Measurements from ENCODE around the gene ZBTB39.
"Not testable (repeated sequence)": the region's sequence is repeated elsewhere in the genome, so short reads cannot be mapped to it uniquely, and the experiment has no call there.

The ZBTB39 gene

DNA sequence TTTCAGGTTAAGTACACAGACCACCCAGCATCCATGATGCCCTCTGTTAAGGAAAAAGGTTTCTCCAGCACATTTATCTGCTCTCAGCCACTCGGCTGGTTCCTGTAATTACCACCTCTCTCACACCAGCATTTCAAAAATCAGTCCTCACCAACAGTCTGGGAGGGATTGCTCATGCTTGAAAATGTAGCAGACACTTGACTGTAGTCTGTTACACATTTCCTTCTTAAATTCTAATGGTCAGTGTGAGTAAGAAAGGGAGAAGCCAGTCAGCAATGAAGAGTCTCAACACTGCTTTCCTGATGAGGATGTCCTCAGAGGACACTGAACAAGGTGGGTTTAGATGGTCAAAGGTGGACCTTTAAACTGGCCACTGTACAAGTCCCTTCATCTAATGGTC lies 6.0 kb downstream of the ZBTB39 start:
- DNase-seq (ENCODE audit: low spot score), result no peak

DNA sequence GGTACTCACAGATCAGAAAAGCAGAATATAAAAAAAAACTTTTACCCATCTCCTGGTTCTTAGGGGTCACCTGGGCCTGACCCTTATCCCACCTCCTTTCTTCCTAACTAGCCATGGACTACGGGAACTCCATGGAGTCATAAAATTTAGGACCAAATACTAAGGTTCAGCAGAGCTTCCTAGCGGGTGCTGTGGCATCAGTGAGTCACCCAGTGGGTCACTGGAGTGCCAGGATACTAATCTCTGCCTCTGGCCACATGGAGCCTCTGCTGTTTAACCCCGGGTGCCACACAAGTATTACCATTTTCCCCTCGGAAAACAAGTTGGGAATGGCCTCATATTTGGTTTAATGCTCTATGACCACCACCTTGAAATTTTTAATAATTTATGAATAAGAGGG lies 6.9 kb downstream of the ZBTB39 start:
- DNase-seq (ENCODE audit: low spot score), result no peak

DNA sequence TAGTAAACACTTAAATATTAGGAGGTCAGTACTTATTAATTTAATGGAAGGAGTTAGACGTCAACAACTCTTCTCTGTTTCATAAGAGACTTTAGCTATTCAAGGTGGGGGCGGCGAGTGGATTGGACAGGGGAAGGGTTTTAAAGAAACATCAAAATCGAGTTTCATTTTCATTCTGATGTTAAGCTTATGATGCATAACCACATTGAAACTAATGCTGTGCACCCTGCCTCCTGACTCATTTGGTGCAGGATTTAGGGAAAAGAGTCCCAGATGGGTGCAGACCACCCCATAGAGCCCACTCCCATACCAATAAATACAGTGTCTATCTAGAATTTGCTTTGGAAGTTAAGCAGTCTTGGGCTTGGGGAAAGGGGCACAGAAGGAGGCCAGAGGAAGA lies 7.4 kb downstream of the ZBTB39 start:
- no peak for DNase-seq (ENCODE audit: low spot score)

DNA sequence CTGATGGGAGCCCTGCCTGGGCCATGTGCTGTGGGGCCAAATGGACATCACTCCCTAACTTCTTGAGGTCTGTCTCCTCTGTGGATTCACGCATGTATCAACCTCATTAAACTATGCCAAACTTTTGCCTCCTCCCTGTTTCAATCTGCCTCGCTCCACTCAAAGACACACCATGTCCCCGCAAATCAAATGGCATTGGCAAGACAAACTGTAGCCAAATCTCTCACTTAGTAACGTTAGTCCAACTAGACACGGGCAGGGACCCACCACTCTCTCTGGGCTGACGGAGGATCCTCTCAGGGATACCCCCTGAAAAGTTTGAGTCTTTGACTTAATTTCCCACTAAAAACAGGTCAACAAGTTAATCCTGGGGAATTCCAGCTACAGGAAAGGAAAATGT lies 8.0 kb downstream of the ZBTB39 start:
- DNase-seq (ENCODE audit: low spot score), result no peak

- DNase-seq (ENCODE audit: low spot score), result no peak
Measured at GRCh38 chr12:56996793-56997545, 9.4 kb downstream of the ZBTB39 start.

DNA sequence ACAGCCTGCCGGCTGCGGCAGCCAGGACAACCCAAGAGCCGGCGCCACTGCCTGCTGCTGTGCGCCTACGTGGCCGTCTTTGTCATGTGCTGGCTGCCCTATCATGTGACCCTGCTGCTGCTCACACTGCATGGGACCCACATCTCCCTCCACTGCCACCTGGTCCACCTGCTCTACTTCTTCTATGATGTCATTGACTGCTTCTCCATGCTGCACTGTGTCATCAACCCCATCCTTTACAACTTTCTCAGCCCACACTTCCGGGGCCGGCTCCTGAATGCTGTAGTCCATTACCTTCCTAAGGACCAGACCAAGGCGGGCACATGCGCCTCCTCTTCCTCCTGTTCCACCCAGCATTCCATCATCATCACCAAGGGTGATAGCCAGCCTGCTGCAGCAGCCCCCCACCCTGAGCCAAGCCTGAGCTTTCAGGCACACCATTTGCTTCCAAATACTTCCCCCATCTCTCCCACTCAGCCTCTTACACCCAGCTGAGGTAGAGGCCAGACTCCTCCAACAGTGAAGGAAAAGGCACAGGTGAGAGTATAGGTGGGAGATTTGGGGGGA lies 10.3 kb downstream of the ZBTB39 start:
- DNase-seq (ENCODE audit: low spot score), result no peak

DNA sequence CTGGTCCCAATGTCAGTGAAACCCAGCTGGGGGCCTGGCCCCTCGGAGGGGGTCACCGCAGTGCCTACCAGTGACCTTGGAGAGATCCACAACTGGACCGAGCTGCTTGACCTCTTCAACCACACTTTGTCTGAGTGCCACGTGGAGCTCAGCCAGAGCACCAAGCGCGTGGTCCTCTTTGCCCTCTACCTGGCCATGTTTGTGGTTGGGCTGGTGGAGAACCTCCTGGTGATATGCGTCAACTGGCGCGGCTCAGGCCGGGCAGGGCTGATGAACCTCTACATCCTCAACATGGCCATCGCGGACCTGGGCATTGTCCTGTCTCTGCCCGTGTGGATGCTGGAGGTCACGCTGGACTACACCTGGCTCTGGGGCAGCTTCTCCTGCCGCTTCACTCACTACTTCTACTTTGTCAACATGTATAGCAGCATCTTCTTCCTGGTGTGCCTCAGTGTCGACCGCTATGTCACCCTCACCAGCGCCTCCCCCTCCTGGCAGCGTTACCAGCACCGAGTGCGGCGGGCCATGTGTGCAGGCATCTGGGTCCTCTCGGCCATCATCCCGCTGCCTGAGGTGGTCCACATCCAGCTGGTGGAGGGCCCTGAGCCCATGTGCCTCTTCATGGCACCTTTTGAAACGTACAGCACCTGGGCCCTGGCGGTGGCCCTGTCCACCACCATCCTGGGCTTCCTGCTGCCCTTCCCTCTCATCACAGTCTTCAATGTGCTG lies 11.0 kb downstream of the ZBTB39 start:
- no peak for DNase-seq (ENCODE audit: low spot score)

DNA sequence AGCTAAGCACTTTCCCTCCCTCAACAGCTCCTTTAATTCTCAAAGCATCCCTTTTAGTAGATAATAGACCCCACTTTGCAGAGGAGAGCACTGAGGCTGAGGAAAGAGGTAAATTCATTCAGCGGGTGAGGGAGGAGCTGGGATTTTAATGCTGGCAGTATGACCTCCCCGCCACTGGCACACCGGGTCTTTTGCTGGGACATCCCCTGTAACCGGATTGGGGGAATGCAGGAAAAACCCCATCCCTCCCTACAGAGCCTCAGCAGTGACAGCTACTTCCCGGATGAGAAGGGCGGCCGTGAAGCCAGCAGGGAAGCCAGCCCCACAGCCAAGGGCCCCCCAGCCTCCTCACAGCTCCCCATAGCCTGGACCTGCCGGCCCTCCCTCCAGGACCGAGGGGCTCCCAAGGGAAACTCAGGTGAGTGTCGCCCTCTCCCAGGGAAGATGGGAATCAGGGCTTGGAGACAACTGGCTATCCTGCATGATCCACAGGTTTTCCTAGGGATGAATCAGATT lies 12.1 kb downstream of the ZBTB39 start:
- DNase-seq (ENCODE audit: low spot score), result no peak

- no peak for DNase-seq (ENCODE audit: low spot score)
Measured at GRCh38 chr12:56993346-56993745, 13.0 kb downstream of the ZBTB39 start.

GRCh38 chr12:56991319-56992246 lies 14.8 kb downstream of the ZBTB39 start:
- DNase-seq (ENCODE audit: low spot score), result no peak

DNA sequence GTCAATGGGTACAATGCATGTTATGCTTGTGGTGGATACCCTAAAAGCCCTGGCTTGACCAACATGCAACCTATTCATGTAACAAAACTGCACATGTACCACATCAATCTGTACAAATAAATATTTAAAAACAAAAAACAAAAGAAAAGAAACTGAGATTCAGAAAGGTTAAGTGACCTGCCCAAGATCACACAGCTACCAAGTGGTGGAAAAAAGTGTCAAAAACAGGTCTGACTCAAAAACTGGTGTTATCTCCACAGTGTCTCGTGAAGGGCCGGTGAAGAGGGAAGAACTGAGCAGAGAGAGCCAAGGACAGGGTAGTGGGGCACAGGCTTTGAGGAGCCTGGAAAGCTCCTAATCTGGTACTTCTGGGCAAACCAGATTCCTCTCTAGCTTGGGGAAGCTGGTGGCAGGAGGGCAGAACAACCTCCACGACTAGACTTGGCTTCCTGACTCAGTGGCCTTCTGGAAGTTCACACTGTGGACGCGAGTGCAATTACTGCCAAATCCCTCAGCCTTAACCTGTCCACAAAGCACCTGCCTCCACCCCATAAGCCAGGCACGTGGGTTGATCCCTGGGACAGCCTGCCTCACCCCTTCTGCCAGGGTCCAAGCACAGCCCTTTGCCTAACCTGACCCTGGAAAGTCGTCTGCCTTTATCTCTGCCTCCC lies 15.6 kb downstream of the ZBTB39 start:
- no peak for DNase-seq (ENCODE audit: low spot score)

DNA sequence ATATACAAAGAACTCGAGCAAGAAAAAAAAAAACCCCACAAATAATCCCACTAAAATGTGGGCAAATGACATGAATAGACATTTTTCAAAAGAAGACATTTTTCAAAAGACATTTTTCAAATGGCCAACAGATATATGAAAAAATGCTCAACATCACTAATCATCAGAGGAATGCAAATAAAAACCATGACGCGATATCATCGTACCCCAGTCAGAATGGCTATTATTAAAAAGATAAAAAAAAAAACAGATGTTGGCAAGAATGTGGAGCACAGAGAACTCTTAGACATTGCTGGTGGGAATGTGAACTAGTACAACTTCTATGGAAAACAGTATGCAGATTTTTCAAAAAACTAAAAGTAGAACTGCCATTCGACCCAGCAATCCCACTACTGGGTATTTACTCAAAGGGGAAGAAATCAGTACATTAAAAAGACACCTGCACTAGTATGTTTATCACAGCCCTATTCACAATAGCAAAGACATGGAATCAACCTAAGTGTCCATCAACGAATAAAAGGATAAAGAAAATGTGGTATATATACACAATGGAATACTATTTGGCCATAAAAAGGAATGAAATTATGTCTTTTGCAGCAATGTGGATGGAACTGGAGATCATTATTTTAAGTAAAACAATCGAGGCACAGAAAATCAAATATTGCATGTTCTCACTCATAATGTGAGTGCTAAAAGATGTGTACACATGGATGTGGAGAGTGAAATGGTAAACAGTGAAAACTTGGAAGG lies 16.3 kb downstream of the ZBTB39 start:
- no peak for DNase-seq (ENCODE audit: low spot score)

DNA sequence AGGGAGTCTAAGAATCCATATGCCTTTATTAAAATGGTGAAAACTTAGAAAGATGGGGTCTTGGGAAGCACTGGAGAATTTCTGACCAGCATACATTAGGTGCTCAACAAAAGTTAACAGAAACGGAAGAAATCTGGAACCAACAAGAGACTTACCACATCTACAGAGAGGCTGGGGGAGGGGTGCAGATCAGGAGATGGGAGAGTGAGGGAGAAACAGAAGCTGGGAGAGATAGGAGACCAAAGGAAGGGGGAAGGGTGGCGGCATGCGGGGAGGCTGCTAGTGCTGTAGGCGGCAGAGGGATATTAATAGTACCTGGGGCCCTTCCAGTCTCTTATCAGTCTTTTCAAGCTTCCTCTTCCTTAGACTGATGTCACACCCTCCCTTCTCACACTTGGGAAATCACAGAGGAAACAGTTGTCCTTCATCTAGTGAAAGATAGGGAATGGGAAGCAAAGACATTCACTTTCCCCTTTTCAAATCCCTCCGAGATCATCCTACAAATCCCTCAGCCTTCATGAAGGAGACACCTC lies 18.1 kb downstream of the ZBTB39 start:
- no peak for DNase-seq (ENCODE audit: low spot score)

DNA sequence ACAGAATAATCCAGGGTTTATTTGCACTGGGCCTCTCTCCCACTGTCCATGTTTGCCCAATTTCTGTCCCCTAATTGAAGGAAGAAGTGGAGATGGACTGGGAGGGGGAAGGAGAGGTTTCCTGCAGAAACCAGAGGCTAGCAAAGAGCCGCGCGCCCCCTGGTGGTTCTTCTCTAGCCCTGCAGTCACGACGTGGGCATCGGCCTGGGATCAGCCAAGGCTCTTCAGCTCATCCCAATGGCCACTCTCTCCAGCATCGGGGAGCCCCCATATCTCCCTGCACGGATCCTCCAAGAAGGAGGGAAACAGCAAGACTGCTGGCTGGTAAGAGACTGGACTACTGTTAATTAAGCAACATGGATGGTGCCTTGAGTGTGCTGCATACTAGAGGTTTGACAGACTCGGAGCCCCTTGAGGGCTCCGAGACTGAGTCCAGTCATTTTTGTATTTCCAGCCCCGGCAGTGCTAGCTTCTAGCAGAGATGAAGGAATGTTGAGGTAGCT lies 18.7 kb downstream of the ZBTB39 start:
- peak; percentile 77 for DNase-seq (ENCODE audit: low spot score)

GRCh38 chr12:56987011-56987410 lies 19.3 kb downstream of the ZBTB39 start:
- no peak for DNase-seq (ENCODE audit: low spot score)

DNA sequence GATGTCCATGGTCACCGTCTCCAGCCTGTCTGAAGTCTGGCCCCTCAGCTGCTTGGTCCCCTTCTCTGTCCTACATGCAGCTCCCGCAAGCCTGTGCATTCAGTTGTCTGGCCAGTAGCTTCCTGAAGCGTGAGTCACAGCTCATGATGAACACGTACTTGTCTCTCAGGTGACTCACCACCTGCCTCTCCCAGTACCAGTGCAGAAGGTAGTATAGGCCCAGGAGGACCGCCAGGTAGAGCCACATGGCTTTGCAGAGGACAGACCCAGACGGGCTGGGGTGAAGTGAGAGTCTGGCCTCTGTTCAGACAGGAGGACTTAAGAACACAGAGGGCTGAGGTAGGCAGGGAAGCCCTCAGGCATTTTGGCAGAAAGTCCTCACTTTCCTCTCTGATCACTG lies 20.6 kb downstream of the ZBTB39 start:
- not testable (repeated sequence) for DNase-seq (ENCODE audit: low spot score)

- no peak for DNase-seq (ENCODE audit: low spot score)
Measured at GRCh38 chr12:56983386-56983785, 23.0 kb downstream of the ZBTB39 start.

DNA sequence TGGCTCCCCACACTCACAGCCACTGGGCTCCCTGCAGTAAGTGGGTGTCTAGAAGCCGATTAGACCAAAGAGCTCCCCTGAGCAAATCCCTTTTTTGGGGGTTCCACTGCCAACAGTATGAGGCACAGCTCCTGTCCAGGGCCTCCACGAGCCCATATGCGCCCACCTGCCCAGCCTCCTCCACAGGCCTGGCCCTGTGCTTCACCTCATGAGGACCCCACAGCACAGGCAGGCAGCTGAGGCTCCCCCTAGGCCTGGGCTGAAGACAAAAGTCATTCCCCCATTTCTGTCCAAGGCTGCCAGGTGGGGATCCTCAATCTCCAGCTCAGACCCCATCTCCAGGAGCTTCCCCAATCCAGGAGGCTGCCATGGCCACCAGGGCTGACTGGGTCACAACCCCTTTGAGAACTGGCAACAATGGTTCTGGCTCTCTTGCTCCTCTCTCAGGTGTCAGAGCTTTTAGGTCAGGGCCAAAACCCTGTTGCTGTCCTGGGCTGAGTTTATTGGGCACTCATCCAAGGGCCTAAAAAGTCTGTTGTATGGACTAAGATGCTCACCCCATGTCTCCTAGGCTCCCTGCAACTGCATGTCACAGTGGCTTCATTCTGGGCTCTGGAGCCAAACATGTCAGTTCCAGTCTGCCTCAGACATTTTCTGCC lies 23.6 kb downstream of the ZBTB39 start:
- not testable (repeated sequence) for DNase-seq (ENCODE audit: low spot score)

DNA sequence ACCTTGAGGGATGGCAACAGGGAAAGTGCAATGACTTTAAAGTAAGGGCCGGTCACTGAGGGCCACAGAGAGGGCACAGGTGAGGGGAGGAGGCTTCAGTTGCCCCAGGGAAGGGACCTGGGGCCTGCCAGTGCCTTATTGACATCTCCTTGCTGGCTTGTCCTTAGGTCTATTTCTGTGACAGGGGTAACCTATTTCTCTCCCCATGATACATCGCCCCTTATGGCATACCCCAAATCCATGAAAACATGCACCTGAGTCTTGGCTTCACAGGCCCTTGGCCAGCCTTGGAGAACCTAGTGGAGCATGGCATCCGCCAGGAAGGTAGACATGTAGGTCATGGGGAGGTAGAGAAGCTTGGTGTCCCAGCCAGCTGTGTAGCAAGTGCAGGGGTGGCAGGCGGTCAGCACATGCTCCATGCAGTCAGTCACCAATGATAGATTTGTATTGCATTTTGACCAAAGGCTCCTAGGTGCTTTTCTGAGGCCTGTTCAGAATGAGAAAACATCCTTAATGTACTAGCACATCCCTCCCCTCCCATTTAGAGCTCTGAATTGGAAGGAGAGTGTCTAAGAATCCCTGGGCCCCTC lies 25.3 kb downstream of the ZBTB39 start:
- DNase-seq (ENCODE audit: low spot score), result no peak
